Fibroblast of lung (primary cell): ENCODE measurements around the gene WWOX. TPM values are rescaled to one million over a fixed set of nuclear protein-coding genes. Genes with fewer than 3 reads are reported as not detected.

Experiments used
- DNase-seq, 2 donors: peaks; one replicate each; pipeline versions ENCODE4 v3.0.0 to v3.0.0-alpha.2; 2010; ENCODE audit warnings: low read depth in 2 of 2
- H2AFZ ChIP-seq: 2 replicates; pipeline ENCODE4 v1.5.1; 2012; ENCODE audit warnings: low read length, control low read depth, inconsistent platforms
- H3K27ac ChIP-seq: 2 replicates; pipeline ENCODE4 v1.5.1; 2011; ENCODE audit warnings: low read length, control low read depth; ENCODE audit not compliant: insufficient read depth
- H3K27me3 ChIP-seq: 2 replicates; pipeline ENCODE4 v1.5.1; 2011; ENCODE audit warnings: mild to moderate bottlenecking, low read length; ENCODE audit not compliant: control insufficient read depth, insufficient read depth
- H3K36me3 ChIP-seq: 2 replicates; pipeline ENCODE4 v1.5.1; 2011; ENCODE audit warnings: low read length; ENCODE audit not compliant: control insufficient read depth, insufficient read depth
- H3K4me1 ChIP-seq: 2 replicates; pipeline ENCODE4 v1.5.1; 2011; ENCODE audit warnings: low read length; ENCODE audit not compliant: control insufficient read depth, insufficient read depth; ENCODE audit errors: extremely low read depth
- H3K4me2 ChIP-seq: 2 replicates; pipeline ENCODE4 v1.5.1; 2011; ENCODE audit warnings: low read length, control low read depth; ENCODE audit not compliant: insufficient read depth; ENCODE audit errors: extremely low read depth
- H3K4me3 ChIP-seq, 4 experiments: fragments of 200-600 bp in 1 of 4; sonication (generic) in 1 of 4; replicated peaks in 1 of 4; 2 replicates each; pipeline ENCODE4 v1.5.1; 2011 to 2016; ENCODE audit warnings: low read length in 4 of 4, low read depth in 3 of 4, mild to moderate bottlenecking in 3 of 4, control low read depth in 2 of 4, inconsistent platforms in 1 of 4, mixed read lengths in 1 of 4; ENCODE audit not compliant: insufficient read depth in 1 of 4; ENCODE audit errors: control extremely low read depth in 1 of 4
- H3K79me2 ChIP-seq: 2 replicates; pipeline ENCODE4 v1.5.1; 2012; ENCODE audit warnings: mild to moderate bottlenecking, low read length, inconsistent platforms; ENCODE audit not compliant: control insufficient read depth, insufficient read depth
- H3K9ac ChIP-seq: 2 replicates; pipeline ENCODE4 v1.5.1; 2011; ENCODE audit warnings: mild to moderate bottlenecking, low read length, control low read depth; ENCODE audit not compliant: insufficient read depth
- H3K9me3 ChIP-seq: 2 replicates; pipeline ENCODE4 v1.5.1; 2012; ENCODE audit warnings: low read depth, low read length; ENCODE audit not compliant: control insufficient read depth, insufficient read depth
- H4K20me1 ChIP-seq: 2 replicates; pipeline ENCODE4 v1.5.1; 2011; ENCODE audit warnings: low read length; ENCODE audit not compliant: control insufficient read depth, insufficient read depth; ENCODE audit errors: extremely low read depth
- EZH2 ChIP-seq: IDR thresholded peaks from 2 replicates; pipeline ENCODE4 v1.5.1; 2012; ENCODE audit warnings: low read length, control low read depth, mild to moderate bottlenecking; ENCODE audit errors: missing control alignments
- polyA plus RNA-seq, 2 donors: library from polyadenylated mRNA; depleted of rRNA in 1 of 2; stranded (reverse) in 1 of 2; unstranded in 1 of 2; fragments of >200 nt; gene quantifications; 2 replicates each; pipeline ENCODE4 v1.2.1, GENCODE V29; 2011 to 2012; ENCODE audit warnings: missing spikeins in 1 of 2
- total RNA-seq: library from RNA; depleted of rRNA; stranded (reverse); fragments of >200 nt; gene quantifications from 2 replicates; pipeline ENCODE4 v1.2.1, GENCODE V29; 2014
- TF ChIP-seq, protein P1 (sequence below), 2 donors: IDR thresholded peaks in 1 of 2; conservative IDR thresholded peaks in 1 of 2; 1 replicate in 1 of 2; 2 replicates in 1 of 2; pipeline ENCODE4 v1.5.1; 2011 to 2012; ENCODE audit warnings: low read length in 2 of 2, control low read depth in 1 of 2, inconsistent platforms in 1 of 2, low read depth in 1 of 2, mild to moderate bottlenecking in 1 of 2

The WWOX gene
- total and polyA plus RNA-seq, 2 donors (not counting 1 experiment from before 2014, with no cell fraction given) = 5.6 to 16.3 TPM

DNA sequence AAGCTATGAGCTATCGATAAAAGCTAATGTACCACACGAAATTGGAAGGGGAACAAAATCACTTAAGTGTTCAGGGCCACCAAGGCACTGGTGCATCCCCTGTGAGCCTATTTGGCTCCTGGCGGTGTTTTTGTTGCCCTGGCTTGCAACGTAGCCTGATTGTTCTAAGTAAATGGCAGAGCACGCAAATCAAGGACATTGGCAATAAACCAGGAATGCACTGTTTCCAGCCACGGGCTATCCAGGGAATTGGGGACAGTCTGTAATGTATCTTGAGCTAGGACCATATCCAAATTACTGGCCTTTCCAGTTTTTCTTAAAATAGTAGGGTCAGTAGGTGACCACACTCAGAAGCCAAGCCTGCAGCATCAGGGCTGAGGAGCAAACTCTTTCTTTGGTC is 767.1 kb downstream of the WWOX start:
- H3K4me2 ChIP-seq = no peak overlapping the region
- no peaks in the 10 kb centered on the region for H3K79me2 ChIP-seq
- no peaks in the 10 kb centered on the region for H4K20me1 ChIP-seq
- no peaks in the 10 kb centered on the region for H3K36me3 ChIP-seq
- no peak for DNase-seq
- no peak overlapping the region for H3K4me3 ChIP-seq
- no peak overlapping the region for H3K9ac ChIP-seq
- TF ChIP-seq, protein P1, sequence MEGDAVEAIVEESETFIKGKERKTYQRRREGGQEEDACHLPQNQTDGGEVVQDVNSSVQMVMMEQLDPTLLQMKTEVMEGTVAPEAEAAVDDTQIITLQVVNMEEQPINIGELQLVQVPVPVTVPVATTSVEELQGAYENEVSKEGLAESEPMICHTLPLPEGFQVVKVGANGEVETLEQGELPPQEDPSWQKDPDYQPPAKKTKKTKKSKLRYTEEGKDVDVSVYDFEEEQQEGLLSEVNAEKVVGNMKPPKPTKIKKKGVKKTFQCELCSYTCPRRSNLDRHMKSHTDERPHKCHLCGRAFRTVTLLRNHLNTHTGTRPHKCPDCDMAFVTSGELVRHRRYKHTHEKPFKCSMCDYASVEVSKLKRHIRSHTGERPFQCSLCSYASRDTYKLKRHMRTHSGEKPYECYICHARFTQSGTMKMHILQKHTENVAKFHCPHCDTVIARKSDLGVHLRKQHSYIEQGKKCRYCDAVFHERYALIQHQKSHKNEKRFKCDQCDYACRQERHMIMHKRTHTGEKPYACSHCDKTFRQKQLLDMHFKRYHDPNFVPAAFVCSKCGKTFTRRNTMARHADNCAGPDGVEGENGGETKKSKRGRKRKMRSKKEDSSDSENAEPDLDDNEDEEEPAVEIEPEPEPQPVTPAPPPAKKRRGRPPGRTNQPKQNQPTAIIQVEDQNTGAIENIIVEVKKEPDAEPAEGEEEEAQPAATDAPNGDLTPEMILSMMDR (conservative IDR thresholded peaks at IDR 0.05 in 1 of 2, IDR thresholded peaks at IDR 0.05 in 1 of 2; ENCODE audit: low read depth in 1 of 2, low read length in 2 of 2) = no peak
- TF ChIP-seq EZH2 = no peak
- H2AFZ ChIP-seq = no peak overlapping the region
- no peak overlapping the region for H3K27ac ChIP-seq
- no peaks in the 10 kb centered on the region for H3K27me3 ChIP-seq
- no peaks in the 10 kb centered on the region for H3K4me1 ChIP-seq
- H3K9me3 ChIP-seq = no peaks in the 10 kb centered on the region

- TF ChIP-seq, protein P1 (conservative IDR thresholded peaks at IDR 0.05 in 1 of 2, IDR thresholded peaks at IDR 0.05 in 1 of 2; ENCODE audit: low read depth in 1 of 2, low read length in 2 of 2) = no peak
- no peak for TF ChIP-seq EZH2
- no peak overlapping the region for H3K27ac ChIP-seq
- H3K36me3 ChIP-seq = no peaks in the 10 kb centered on the region
- H3K27me3 ChIP-seq = no peaks in the 10 kb centered on the region
- H3K4me3 ChIP-seq = no peak overlapping the region
- no peaks in the 10 kb centered on the region for H3K79me2 ChIP-seq
- no peaks in the 10 kb centered on the region for H3K9me3 ChIP-seq
- no peaks in the 10 kb centered on the region for H4K20me1 ChIP-seq
- no peak for DNase-seq
- no peak overlapping the region for H2AFZ ChIP-seq
- no peak overlapping the region for H3K4me2 ChIP-seq
- no peaks in the 10 kb centered on the region for H3K4me1 ChIP-seq
- no peak overlapping the region for H3K9ac ChIP-seq
Observed at GRCh38 chr16:78869492-78869891, 770.0 kb downstream of the WWOX start.

GRCh38 chr16:78871241-78871640 is 771.8 kb downstream of the WWOX start:
- Histone ChIP-seq H3K9ac (no peak overlapping the region), H3K4me3 (no peak overlapping the region), H3K4me1 (no peaks in the 10 kb centered on the region), H3K27me3 (no peaks in the 10 kb centered on the region), H3K36me3 (no peaks in the 10 kb centered on the region), H3K4me2 (no peak overlapping the region), H3K9me3 (no peaks in the 10 kb centered on the region), H3K79me2 (no peaks in the 10 kb centered on the region), H4K20me1 (no peaks in the 10 kb centered on the region), H3K27ac (no peak overlapping the region), H2AFZ (no peak overlapping the region)
- DNase-seq = no peak
- TF ChIP-seq, protein P1 (conservative IDR thresholded peaks at IDR 0.05 in 1 of 2, IDR thresholded peaks at IDR 0.05 in 1 of 2; ENCODE audit: low read depth in 1 of 2, low read length in 2 of 2) = no peak
- TF ChIP-seq EZH2 = no peak
